GM19351 (cell line): ENCODE measurements around the gene CSMD2.

Experiments used
- ATAC-seq: cut with Tn5 transposase; IDR thresholded peaks from one replicate; pipeline ENCODE4 v1.9.1; 2021; ENCODE audit warnings: mild to moderate bottlenecking, moderate library complexity; ENCODE audit not compliant: unreplicated experiment

The CSMD2 gene

DNA sequence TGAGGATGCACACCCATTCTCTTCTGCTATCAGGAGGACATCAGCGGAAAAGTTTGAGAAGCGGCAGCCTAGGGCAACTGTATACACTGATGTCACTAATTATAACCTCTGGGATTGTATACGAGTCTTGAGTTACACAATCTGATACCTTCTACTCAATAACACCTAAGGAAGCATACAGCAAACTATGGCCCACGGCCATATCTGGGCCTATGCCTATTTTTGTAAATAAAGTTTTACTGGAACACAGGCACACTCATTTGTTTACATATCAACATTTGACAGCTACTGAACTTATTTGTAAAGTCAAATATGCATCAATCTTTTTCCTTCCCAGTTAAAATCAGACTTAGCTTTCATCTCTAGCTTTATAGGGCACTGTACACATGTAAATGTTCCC, 505.4 kb downstream of the CSMD2 start:
- no peak for ATAC-seq

DNA sequence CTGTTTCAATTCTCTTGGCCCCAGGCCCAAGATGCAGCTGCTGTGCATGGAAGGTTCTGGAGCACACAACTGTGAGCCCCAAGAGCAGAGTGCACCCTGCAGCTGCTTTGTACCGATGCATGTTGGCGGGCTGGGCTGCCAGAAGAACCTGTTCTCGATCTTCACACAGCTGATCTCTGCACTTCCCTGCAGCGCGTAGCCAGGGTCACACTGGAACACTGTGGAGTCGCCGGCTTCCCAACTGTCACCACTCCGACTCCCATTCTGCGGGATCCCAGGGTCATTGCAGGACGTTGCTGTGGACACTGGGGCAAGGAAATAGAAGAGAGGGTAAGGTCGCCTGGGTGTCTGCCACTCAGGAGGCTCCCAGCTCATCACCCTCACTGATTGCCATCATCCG, 507.2 kb downstream of the CSMD2 start:
- ATAC-seq = no peak

DNA sequence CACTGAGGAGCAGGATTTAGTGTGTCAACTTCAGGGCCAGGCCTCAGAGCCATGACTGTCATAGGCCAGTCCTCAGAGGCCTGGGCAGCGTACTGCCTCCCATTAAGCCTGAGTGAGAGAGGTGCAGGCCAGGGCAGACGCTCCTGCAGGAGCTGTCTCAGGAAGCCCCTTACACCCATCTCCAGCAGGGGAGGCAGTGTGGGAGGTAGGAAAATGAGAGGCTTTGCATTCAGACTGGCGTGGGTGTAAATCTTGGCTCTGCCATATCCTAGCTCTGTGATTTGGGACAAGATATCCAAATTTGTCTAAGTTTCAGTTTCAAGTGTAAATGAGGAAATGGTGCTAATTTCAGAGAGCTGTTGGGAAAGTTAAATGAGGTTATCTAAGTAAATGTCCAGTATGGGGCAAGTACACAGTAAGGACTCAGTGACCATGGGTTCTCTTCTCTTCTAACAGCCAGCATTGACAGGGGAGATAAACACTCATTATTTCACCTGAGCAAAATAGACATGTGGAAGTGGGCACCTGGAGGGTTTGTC, 508.5 kb downstream of the CSMD2 start:
- ATAC-seq = no peak

DNA sequence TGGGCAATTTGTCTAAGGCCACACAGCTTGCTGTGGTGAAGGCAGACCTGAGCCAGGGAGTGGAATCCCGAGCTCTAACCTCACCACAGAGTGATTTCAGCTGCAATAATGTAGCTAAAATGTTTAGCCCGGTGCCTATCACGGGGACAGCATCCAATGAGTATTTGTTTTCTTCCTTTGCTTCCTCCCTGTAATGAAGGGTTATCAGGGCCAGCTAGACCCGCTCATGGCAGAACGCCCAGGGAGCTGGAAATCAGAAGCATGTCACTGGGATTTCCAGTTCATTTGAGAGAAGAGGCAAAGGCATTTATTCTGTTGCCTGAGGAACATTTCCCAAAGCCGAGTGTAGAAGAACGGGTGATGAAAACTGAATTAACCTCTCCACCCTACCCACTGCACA, 509.5 kb downstream of the CSMD2 start:
- ATAC-seq = no peak

DNA sequence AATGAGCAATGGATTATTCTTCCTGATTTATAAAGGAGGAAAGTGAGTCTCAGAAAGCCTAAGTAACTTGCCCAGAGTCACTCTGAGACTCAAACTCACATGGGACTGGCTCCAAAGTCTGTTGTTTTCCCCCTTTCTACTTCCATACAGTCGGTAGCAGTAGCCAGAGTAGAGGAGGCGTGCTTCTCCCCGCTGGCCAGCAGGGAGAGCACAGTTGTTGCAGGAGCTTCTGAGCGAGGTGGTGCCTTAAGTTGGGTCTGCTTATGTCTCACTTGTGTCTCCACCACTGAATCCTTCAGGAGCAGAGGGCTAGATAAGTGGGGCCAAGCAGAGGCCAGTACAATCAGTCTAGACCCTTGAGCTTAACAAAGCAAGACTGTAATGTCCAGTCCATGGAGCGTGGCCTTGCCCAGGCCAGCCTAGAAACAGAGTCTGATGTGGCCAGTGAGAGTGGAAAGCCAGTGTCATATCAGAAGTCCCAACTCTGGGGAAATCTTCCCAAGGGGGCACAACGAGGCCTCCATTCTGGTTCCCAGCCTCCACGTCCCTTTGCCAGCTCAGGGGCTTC, 510.7 kb downstream of the CSMD2 start:
- ATAC-seq = no peak

DNA sequence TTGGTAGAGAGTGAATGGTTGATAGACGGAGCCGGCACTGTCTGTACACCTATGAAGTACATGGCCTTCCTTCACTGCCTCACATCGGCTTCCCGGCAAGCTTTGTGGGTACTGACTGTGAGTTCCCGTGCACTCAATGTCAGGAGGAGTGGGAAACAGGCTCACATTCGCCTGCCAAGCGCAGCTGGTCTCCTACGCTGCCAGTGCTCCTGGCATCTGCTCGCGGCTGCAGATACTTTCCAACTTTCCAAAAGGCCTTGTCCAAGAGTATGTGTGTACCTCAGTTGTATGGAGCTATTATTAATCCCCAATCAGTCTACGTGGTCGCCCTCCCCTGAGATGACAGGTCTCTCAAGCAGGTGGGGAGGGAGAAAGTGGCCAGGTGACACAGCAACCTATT, 511.8 kb downstream of the CSMD2 start:
- ATAC-seq = no peak

DNA sequence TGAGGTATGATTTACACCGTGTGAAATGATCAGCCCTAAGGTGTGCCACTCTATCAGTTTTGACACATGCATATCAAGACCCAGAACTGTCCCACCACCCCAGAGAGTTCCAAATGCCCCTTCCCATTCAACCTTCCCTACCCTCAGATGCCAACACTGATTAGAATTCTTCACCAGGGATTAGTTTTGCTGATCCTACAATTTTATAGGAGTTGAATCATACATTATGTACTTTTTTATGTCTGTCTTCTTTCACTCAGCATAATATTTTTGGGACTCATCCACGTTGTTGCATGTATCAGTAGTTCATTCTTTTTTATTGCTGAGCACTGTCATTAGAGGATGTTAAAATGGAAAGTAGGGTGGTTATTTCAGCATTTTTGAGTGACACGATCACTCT, 514.3 kb downstream of the CSMD2 start:
- ATAC-seq = no peak

DNA sequence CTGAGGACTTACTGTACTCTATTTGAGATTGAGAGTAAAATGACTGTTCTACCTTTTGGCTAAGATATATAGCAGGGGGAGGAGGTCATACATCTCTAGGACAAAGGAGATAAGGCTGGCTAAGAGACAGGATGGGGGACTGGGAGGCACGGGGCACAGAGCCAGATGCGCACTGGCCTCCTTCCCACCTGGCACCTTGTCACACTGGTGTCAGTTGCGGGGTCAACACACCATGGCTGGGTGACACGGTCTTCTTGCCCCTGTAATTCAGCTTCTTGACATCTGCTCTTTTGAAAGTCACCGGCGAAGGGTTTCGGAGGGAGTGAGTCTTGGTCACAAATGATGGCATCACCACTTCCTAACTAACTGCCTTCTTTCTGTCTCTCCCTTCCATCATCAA, 515.3 kb downstream of the CSMD2 start:
- no peak for ATAC-seq

DNA sequence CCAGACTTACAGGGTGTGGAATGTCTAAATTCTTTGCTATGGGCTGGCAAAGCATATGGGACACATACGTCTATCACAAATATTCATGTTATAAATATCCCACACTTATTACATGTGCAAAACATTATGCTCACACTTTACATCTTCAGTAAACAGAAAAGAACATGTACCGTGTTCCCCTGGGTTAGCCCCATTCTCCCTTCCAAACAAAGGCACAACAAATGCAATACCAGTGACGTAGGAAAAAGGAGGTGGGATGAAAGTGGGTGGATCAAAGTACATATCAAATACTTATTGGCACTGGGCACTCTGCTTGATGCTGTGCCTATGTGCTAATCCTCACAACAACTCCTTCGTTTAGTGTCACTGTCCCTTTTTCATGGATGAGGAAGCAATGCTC, 521.8 kb downstream of the CSMD2 start:
- ATAC-seq = no peak

DNA sequence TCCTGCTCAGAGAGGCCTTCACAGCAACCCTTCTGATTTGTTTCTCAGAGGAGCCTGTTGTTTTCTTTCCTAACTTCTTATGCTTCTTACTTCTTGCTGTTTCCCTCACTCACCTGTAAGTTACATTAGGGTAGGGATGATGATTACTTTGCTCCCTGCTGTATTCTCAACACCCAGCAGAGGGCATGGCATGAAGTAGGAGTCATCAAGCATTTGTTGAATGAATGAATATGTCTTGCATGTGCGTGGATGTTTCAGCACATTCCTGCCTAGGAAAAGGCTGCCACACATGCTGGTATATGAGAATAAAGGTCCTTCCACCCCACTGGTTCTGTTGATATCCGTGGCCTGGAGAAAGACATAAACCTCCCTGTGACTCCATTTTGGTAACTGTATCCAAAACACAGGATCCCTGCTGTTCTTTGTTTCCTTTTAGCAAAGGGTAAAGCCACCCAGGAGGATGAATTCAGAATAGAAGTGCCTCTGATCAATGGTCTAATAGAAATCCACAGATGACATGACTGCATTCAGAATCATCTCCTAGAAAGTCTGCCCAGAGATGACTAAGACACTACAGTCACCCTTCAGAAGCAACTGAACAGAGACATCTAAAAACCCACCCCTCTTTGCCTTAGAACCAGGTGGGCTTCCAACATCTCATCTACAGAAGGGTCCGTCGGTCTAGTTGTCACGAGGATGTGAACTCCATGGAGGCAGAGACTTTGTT, 523.8 kb downstream of the CSMD2 start:
- ATAC-seq = no peak

DNA sequence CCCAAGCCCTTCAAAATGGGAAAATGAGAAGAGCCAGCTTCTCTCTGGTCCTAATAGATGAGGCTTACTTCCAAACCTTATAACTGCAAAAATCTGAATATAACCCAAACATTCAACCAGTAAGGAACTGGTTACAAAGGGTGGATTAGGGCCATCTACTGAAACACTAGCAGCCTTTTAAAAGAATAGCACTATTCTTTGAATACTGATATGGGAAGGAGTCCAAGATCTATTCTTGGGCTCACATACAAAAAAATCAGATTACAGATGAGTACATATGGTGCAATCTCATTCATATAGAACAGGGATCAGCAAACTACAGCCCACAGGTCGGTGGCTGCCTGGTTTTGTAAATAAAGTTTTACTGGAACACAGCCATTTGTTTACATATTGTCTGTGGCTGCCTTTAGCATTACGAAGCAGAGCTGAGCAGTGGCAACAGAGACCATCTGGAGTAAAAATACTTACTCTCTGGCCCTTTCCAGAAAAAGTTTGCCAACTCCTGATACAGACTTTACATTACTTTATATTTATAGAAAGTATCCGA, 524.8 kb downstream of the CSMD2 start:
- no peak for ATAC-seq

DNA sequence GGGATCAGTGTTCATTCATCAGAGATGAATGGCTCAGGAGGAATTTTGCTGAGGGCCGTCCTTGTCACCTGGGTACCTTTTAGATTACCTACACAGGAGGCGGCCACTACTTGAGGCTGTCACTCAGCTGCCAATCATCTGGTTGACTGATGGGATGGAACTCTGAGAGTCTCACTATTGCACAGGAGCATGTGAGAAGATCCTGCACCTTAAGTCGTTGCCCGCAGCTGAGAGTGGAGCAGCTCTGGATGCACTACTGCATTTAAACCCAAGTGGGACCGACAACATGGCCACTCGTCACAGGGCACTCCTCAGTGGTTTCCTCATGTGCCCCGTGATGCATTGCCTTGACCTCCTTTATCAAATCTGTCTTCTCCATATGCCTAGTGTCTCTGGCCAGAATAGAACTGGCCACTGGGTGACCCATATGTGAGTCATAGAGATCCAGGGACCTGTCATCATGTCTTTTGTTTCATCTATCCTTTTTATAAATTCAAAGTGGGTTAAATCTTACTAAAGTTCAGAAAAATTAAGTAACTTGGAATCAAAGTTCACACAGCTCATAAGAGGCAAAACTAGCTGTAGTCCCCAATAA, 527.1 kb downstream of the CSMD2 start:
- no peak for ATAC-seq

DNA sequence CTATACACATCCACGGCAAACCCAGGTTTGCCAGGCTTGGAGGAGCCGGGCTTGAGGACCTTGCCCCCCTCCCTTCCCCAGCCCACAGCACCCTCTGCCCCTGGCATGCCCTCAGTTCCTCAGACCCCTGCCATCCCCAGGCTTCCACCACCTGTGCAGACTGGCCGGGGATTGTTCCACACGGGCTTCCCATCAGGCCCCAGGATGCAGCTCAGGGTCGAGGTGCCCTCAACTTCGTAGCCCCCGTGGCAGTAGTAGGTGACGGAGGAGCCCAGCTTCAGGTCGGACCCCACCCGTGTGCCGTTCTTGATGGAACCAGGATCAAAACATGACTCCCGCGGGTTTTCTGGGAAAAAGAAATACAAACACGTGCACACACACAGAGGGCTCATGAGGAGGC, 528.8 kb downstream of the CSMD2 start:
- no peak for ATAC-seq

DNA sequence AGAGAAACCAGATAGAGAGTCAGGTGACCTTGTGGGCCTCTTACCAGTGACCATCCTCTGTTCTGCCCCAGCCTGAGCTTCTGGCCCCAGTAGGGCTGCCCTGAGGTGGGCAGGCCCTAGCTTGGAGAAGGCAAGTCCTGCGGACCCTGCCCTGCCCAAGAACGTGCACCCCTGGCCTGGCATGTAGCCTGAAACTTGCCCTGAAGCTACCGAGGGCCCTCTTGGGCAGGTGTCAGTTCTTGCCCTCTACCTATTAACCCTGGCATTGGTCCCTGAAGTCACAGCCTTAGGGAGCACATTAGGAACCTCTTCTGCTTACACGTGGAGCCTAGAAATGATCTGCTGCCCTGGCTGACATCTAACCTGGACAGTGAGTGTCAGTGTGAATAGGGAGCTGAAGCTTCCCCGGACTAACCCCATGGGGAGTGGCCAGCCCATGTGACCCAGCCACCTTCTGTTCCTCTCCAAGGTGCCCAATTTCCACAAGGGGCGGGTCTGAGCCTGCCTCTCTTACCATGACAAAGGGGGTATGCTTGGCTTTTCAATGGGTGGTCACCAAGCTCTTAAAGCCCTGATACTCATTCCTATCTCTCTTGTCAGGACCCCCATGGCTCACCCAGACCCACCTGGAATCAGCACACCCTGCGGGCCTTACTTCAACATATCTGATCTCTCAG, 529.6 kb downstream of the CSMD2 start:
- no peak for ATAC-seq

DNA sequence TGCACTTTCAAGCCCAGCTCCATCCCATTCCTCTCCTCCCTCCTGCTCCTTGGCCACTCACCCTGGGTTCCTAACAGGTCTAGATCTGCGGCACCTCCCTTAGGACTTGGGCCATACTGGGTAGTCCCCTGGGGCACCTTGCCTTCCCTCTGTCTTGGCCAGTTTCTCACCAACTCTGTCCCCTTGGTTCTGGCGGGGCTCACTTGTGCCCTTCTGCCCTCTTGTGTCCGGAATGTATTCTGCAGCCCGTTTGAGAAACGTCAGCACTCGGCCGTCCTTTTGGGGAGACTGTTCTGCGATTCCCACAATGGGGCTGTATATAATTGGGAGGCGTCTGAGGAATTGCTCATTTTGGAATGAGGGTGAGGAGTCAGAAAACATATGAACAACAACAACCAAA, 530.2 kb downstream of the CSMD2 start:
- no peak for ATAC-seq

DNA sequence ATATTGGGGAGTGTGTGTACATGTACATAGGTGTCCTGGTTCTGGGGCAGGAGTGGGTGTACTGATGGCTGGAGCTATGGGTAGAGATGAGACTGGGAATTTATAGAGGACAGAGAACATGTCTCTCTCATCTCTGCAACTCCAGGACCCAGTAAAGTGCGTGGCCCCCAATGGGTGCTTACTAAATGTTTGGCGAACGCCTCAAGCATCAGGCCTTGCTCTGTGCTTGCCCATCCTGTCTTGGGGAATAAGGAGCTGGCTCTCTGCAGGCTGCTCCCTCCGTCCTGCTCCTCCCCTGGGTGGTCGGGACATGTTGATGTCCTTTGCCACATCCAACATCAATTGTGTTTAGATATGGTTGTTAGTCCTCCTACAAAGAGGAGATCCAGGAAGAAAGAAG, 530.9 kb downstream of the CSMD2 start:
- no peak for ATAC-seq

DNA sequence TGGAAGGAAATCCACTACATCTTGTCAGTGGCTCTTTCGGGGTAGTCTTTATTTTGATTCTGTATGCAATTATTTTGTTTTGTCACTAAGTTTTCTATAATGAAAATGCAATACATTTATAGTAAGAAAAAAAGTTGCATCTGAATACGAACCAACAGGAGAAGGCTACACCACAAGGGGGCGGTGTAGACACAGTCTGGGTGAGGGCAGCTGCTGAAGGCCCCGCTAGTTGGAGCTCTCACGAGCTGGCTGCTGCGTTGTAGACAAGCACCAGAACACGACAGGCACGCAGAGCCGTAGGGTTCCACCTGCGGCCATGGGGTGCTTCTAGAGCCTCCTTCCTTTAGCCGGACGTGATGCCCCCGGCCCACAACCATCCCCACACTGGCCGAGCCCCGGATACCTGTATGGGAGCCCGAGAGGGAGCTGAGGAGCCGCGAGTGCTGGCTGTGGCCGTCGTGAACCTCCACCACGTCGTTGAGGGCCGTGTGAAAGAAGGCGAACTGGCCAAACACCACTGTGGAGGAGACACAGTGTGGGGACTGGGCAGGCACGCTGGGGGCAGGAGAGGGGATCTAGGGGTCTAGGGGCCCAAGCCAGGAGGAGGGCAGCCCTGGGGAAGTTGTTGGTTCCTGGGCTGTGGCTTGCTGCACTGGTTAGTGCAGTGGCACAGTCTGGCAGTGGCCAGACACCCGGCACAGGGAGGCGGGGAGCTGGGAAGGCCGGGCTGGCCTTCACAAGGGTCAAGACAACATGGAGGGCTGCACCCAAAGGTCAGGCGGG, 531.8 kb downstream of the CSMD2 start:
- peak; percentile 57 for ATAC-seq

DNA sequence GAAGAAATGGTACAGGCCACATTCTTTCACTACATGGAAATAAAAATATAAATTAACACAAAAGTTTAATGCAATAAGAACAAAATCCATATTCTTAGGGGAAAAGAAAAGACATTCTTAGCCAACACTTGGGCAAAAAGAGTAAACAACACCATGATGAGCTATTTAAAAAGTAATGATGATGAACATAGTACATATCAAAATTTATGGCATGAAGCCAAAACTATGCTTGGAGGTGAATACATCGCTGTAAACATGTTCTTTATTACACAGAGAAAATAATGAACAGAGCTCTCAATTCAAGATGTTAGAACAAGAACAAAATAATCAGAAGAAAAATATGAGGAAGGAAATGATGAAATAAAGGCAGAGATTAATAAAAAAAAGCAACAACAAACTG, 534.3 kb downstream of the CSMD2 start:
- ATAC-seq = no peak

DNA sequence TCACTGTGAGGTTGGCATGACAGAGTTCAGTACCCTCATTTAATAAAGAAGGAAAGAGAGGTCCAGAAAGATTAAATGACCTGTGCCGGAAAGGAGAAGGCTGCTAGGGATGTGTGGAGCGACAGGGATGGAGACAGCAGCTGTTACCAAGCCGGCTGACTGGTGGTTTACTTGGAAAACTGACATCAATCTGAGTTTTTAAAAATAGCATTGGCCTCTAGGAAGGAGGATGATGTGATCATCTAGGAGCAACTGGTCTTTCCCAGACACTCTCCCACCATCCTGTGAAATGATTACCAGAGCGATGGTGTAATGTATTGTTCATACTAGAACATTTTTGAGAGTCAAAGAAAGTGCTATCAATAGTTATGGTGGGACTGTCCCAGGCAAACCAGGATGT, 538.2 kb downstream of the CSMD2 start:
- ATAC-seq = no peak

DNA sequence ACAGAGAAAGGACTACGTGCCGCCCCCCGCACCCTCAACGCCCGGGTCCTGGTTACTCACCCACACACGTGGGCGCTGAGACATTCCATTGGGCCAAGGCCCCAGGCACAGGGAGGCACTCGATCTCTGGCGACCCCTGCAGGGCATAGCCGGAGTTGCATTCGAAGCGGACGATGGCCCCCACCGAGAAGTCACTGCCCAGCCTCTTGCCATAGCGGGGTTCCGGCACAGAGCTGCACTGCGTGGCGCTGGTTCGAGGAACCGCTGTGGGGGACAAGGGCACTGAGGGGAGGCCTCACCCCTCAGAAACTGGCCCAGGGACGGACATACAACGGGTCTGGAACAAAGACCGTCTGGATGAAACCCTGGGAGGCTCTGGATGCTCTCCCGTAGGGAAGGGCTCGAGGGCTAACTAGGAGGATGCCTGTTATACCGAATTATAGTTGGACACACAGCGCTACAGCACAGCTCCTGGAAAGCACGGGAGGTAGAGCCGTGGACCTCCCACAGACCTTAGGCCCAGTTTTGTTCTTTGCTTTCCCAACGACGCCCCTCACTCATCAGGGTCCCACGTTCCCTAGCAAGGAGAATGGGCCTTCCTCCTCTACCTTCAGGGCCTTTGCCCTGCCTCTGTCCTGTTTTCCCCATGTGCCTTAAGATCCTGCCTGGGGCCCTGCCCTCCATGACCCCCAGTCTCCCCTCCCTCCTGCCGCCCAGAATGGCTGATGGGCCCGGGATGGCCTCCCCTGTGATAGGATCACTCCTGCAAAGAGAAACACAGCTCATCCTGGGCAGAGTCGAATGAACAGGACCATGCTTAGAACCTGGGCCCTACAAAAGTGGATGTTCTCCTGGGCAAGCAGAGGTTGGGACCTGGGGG, 539.8 kb downstream of the CSMD2 start:
- ATAC-seq = no peak
